HG02798 (cell line): ENCODE data around the gene SEL1L3.
A peak's percentile ranks its signal among the peaks of the same experiment; 100 is the strongest.
"Not testable (repeated sequence)": the region's sequence is repeated elsewhere in the genome, so short reads cannot be mapped to it uniquely, and the experiment has no call there.

Source experiments
- ATAC-seq: cut with Tn5 transposase; IDR thresholded peaks from one replicate; pipeline ENCODE4 v1.9.1; 2021; ENCODE audit warnings: mild to moderate bottlenecking; ENCODE audit not compliant: unreplicated experiment, poor library complexity

SEL1L3 gene

GRCh38 chr4:25862411-25863346 lies at the start of gene SEL1L3:
Gene SEL1L3 (minus strand): TSS chr4:25862988. CDS start chr4:25862836, 152 bp downstream.
- peak; percentile 66 for ATAC-seq

- ATAC-seq: no peak
Observed at GRCh38 chr4:25911356-25911755, 48.6 kb upstream of the SEL1L3 start.

- no peak for ATAC-seq
Observed at GRCh38 chr4:25908491-25908901, 45.7 kb upstream of the SEL1L3 start.

- ATAC-seq: not testable (repeated sequence)
Observed at GRCh38 chr4:25906113-25906512, 43.3 kb upstream of the SEL1L3 start.

GRCh38 chr4:25905371-25905770 lies 42.6 kb upstream of the SEL1L3 start:
- ATAC-seq: no peak

GRCh38 chr4:25904748-25905082 lies 41.9 kb upstream of the SEL1L3 start:
- peak; percentile 22 for ATAC-seq

- ATAC-seq: peak; percentile 57
Observed at GRCh38 chr4:25903900-25904747, 41.3 kb upstream of the SEL1L3 start.

GRCh38 chr4:25901030-25901430 lies 38.2 kb upstream of the SEL1L3 start:
- ATAC-seq: no peak

- ATAC-seq: no peak
Observed at GRCh38 chr4:25900310-25900709, 37.5 kb upstream of the SEL1L3 start.

GRCh38 chr4:25896776-25897539 lies 34.2 kb upstream of the SEL1L3 start:
- ATAC-seq: no peak

- ATAC-seq: no peak
Observed at GRCh38 chr4:25892796-25893195, 30.0 kb upstream of the SEL1L3 start.

- ATAC-seq: no peak
Observed at GRCh38 chr4:25890571-25891485, 28.0 kb upstream of the SEL1L3 start.

GRCh38 chr4:25889589-25890503 lies 27.1 kb upstream of the SEL1L3 start:
- no peak for ATAC-seq

GRCh38 chr4:25888781-25889180 lies 26.0 kb upstream of the SEL1L3 start:
- ATAC-seq: no peak

- no peak for ATAC-seq
Observed at GRCh38 chr4:25884031-25884782, 21.4 kb upstream of the SEL1L3 start.

GRCh38 chr4:25883565-25883964 lies 20.8 kb upstream of the SEL1L3 start:
- ATAC-seq: no peak

GRCh38 chr4:25882226-25882625 lies 19.4 kb upstream of the SEL1L3 start:
- ATAC-seq: no peak

- no peak for ATAC-seq
Observed at GRCh38 chr4:25881193-25881592, 18.4 kb upstream of the SEL1L3 start.
